ENCODE measurements around the gene ERCC1.
A peak's percentile ranks its signal among the peaks of the same experiment; 100 is the strongest.

The ERCC1 gene

GRCh38 chr19:45423589-45424190 lies at the start of gene ERCC1:
ERCC1 (minus strand) TSS chr19:45423917; CDS start chr19:45423374, 543 bp downstream.
- peak; percentile 95 for DNase-seq

DNA sequence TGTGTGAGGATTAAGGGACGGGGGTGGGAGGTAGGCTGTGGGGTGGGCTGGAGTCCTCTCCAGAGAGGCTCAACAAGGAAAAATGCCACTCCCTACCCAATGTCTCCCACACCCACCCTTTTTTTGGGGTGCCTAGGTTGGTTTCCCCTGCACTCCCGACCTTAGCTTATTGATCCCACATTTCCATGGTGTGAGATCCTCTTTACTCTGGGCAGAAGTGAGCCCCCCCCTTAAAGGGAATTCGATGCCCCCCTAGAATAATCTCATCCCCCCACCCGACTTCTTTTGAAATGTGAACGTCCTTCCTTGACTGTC lies 49.6 kb upstream of the ERCC1 start:
- no peak for DNase-seq

DNA sequence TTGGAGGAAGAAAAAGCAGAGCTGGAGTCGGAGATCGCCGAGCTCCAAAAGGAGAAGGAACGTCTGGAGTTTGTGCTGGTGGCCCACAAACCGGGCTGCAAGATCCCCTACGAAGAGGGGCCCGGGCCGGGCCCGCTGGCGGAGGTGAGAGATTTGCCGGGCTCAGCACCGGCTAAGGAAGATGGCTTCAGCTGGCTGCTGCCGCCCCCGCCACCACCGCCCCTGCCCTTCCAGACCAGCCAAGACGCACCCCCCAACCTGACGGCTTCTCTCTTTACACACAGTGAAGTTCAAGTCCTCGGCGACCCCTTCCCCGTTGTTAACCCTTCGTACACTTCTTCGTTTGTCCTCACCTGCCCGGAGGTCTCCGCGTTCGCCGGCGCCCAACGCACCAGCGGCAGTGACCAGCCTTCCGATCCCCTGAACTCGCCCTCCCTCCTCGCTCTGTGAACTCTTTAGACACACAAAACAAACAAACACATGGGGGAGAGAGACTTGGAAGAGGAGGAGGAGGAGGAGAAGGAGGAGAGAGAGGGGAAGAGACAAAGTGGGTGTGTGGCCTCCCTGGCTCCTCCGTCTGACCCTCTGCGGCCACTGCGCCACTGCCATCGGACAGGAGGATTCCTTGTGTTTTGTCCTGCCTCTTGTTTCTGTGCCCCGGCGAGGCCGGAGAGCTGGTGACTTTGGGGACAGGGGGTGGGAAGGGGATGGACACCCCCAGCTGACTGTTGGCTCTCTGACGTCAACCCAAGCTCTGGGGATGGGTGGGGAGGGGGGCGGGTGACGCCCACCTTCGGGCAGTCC lies 49.0 kb upstream of the ERCC1 start:
- no peak for DNase-seq

GRCh38 chr19:45471931-45472562 lies 48.3 kb upstream of the ERCC1 start:
- DNase-seq, result no peak

DNA sequence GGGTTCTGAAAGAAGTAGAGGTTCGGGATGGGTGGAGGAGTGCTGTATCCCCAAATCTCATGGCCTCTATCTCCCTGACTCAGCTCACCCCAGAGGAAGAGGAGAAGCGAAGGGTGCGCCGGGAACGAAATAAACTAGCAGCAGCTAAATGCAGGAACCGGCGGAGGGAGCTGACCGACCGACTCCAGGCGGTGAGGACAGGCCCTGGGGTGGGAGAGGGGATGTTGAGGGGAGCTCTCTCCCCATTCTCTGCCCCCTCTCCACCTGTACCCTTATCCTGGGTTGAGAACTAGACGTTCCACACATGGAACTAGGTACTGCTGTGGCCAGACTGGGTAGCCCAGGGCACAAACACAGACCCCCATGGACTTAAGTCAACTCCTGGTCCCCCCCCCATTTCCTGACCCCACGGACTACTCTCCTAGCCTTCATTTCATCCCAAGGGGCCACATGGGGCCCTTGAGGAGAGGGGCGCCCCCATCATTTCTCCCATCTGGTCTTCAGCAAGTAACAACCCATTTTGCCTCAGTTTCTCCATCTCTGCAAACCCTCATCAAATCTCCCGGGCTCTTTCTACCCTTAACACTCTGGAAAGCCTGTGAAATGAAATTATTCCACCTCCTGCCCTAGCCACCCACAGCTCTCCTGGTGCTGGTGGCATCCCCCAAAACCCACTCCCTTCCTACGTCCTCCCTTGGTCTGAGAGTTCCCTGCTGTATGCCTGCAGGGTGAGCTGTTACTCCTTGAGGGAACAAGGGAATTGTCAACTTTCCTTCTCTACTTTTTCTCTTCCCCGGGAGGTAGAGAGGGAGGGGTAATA lies 47.6 kb upstream of the ERCC1 start:
- DNase-seq, result no peak

DNA sequence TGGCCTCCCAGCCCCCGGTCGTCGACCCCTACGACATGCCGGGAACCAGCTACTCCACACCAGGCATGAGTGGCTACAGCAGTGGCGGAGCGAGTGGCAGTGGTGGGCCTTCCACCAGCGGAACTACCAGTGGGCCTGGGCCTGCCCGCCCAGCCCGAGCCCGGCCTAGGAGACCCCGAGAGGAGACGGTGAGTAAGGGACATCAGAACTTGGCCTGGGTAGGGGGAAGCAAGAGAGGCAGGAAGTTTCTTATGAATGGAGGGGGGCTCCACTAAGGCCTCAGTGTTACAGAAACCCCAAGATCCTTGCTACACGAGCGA lies 47.0 kb upstream of the ERCC1 start:
- no peak for DNase-seq

DNA sequence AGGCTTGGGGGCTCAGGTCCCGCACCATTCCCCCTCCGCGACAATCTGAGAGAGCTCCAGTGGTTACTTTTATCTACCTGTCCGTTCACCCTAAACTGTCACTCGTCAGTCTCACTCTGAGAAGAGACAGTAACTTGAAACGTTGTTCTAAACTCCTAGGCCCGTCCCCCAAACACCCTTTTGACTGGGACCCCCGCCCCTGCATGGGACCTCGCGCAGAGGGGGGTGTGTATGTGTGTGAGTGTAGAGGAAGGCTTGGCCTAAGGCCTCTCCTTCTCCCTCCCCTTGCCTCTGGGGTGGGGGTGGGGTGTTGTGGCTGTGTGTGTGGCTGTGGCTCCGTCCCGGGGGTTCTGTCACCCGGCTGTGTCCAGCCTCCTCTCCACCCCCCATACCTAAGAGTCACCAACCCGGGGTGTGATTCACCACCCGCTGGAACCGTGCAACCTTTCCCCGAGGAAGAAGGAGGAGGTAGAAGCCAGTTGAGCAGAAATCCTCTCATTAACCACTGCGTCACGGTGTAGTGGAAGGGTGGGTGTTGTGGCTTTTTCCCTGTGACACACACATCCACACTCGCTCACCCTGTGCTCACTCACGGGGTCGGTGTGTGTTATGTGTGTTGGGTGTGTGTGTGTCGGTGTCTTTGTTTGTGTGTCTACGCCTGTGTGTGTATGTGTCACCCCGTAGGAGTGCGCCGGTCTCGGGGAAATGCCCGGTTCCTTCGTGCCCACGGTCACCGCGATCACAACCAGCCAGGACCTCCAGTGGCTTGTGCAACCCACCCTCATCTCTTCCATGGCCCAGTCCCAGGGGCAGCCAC lies 46.4 kb upstream of the ERCC1 start:
- DNase-seq, result peak; percentile 8

- peak; percentile 97 for DNase-seq
Measured at GRCh38 chr19:45469132-45469944, 45.6 kb upstream of the ERCC1 start.

GRCh38 chr19:45468803-45469131 lies 45.0 kb upstream of the ERCC1 start:
- no peak for DNase-seq

- peak; percentile 35 for DNase-seq
Measured at GRCh38 chr19:45468159-45468651, 44.5 kb upstream of the ERCC1 start.

DNA sequence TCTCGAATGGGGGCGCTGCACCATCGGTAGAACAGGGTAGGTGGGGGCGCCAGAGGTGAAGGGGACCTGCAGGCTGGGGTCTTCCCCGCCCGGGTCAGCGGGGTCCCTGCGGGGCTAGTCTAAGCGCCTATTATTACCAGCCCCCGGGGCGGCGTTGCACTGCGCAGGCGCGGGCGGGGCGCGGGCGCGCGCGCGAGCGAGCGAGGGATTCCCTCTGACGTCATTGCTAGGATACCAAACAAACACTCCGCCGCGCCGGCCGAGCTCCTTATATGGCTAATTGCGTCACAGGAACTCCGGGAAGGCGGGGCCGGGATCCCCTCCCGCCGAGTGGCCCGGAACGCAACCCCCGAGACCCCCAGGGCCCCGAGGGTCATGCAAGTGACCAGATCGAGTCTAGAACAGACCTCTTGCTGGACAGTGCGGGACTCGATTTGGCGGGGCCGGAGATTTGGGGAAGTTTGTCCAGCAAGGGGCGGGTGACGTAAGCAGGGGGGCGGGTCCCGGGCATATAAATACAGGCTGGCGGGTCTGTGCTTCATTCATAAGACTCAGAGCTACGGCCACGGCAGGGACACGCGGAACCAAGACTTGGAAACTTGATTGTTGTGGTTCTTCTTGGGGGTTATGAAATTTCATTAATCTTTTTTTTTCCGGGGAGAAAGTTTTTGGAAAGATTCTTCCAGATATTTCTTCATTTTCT lies 43.9 kb upstream of the ERCC1 start, which contains the start of gene FOSB:
TSS of gene FOSB (plus strand) at position 541 of the 703 bp plus-strand sequence. CDS start 591 bp downstream, outside the sequence.
- DNase-seq, result peak; percentile 96

GRCh38 chr19:45467115-45467455 lies 43.4 kb upstream of the ERCC1 start:
- no peak for DNase-seq

DNA sequence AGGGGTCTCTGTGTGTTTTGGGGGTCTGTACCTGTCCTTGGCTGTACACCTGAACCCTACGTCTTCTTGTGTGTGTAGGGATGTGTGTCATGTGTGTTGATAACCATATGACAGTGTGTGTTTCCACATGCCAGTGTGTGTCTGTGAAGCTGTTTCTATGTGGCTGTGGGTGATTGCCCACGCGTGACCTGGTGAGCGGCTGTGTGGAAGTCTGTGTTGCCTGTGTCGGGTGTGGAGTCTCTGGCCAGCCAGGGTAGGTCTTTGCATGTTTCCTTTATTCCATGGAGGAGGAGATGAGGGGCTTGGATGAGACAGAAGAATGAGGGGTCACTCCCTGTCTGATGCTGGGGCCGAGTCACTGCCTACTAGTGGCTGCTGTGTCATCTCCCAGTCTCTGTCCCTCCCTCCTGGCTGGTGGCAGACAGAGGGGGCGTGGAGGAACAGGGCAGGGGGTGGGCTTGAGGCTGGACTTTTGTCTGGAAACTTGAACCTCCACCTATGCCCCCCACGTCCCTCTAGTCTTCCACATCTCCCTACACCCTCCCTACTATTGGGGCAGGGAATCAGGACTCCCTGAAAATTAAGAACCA lies 41.2 kb upstream of the ERCC1 start:
- no peak for DNase-seq

DNA sequence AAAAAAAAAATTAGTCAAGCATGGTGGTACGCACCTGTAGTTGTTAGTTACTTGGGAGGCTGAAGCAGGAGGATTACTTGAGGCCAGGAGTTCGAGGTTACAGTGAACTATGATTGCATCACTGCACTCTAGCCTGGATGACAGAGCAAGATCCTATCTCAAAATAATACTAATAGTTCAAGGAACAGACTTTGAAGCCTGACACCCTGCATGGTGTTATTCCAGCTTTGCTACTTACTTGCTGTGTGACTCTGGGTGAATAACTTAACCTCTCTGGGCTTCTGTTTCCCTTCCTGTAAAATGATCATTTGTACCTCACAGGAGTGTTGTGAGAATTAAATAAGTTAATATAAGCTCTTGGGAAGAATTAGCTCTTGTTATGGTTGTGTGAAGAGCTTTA lies 40.6 kb upstream of the ERCC1 start:
- no peak for DNase-seq

- DNase-seq, result no peak
Measured at GRCh38 chr19:45463241-45463640, 39.5 kb upstream of the ERCC1 start.

- no peak for DNase-seq
Measured at GRCh38 chr19:45462174-45462573, 38.5 kb upstream of the ERCC1 start.

DNA sequence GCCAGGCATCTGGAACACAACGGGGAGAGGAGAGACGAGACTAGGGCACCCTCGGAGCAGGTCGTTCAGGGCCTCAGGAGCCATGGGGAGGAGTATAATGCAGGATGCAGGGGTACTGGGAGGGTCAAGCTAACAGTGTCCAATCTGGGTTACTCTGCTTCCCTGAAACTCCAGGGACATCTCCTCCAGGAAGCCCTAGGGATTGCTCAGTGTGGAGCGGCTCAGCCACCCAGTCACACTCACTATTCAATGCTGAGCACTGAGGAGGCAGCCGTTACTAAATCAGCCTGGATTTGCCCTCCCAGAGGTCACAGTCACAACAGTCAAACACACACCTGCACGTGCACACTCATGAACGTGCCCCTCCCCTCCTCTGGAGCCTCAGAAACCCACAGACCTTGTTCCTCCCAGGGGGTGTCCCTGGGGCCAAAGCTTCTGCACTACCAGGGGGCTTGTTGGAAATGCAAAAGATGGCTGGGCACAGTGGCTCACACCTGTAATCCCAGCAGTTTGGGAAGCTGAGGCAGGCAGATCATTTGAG lies 37.2 kb upstream of the ERCC1 start:
- no peak for DNase-seq

DNA sequence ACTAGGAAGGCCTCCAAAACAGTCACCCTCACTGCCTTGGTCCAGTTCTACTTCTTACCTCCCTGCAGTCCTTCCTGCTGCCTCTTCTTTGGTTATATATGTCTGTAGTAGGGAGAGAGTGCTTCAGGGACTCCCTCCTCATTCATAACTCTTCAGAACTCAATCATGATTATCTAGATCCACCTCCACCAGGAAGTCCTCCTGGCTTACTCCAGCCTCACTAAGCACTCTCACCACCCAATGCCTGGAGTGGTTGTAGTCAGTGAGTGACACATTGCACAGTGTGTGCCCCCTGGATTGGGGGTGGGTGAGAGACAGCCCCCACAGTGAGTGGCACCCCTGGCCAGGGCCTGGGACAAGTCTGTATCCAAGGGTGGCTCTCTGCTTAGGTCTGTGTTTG lies 34.1 kb upstream of the ERCC1 start:
- no peak for DNase-seq

DNA sequence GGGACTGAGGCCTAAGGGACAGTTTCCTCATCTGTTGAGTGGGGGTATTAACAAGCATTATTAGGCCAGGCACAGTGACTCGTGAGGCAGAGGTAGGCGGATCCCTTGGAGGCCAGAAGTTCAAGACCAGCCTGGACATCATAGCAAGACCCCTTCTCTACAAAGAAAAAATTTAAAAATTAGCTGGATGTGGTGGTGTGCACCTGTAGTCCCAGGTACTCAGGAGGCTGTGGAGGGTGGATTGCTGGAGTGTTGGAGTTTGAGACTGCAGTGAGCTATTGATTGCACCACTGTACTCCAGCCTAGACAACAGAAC lies 32.7 kb upstream of the ERCC1 start:
- DNase-seq, result no peak

- peak; percentile 63 for DNase-seq
Measured at GRCh38 chr19:45455707-45456499, 32.2 kb upstream of the ERCC1 start.

All from activated CD4-positive, alpha-beta T cell treated with anti-CD3 and anti-CD28 coated beads, Interleukin-10, Interleukin-2, amounts not matched to agents 100 ng/mL and 50 ng/mL, durations not matched to agents 16 hours and 8 hours (primary cell).